Gastrocnemius medialis (tissue), 4 donors: ENCODE data around the gene MED6. TPM values are rescaled to one million over a fixed set of nuclear protein-coding genes. Genes with fewer than 3 reads are reported as not detected.

ENCODE experiments used
- ATAC-seq, 2 donors: fragments of 150-250 bp; one replicate each; pipeline ENCODE4 v1.9.1; 2016
- DNase-seq, 2 donors: peaks; one replicate each; pipeline ENCODE4 v3.0.0-alpha.2; 2019
- H3K27ac ChIP-seq, 4 donors: fragments of 200-600 bp; sonication (generic); 1 replicate in 1 of 4; 2 replicates in 3 of 4; pipeline ENCODE4 v1.5.1; 2016 to 2018; ENCODE audit warnings: mild to moderate bottlenecking in 2 of 4, moderate library complexity in 1 of 4
- H3K27me3 ChIP-seq, 3 donors: fragments of 200-600 bp; sonication (generic) in 2 of 3; 1 replicate in 1 of 3; 2 replicates in 2 of 3; pipeline versions ENCODE4 v1.5.1 to v1.6.0; 2016 to 2019; ENCODE audit warnings: mild to moderate bottlenecking in 1 of 3, moderate library complexity in 1 of 3
- H3K36me3 ChIP-seq, 2 donors: fragments of 200-600 bp; sonication (generic) in 1 of 2; one replicate each; pipeline ENCODE4 v1.5.1; 2017 to 2018
- H3K4me1 ChIP-seq, 2 donors: fragments of 200-600 bp; sonication (generic) in 1 of 2; one replicate each; pipeline ENCODE4 v1.5.1; 2016 to 2017; ENCODE audit warnings: mild to moderate bottlenecking in 2 of 2
- H3K4me3 ChIP-seq, 4 donors: fragments of 200-600 bp; sonication (generic) in 3 of 4; 1 replicate in 1 of 4; 2 replicates in 3 of 4; pipeline ENCODE4 v1.5.1; 2016 to 2019; ENCODE audit warnings: mild to moderate bottlenecking in 2 of 4
- H3K9me3 ChIP-seq, 3 donors: fragments of 200-600 bp; sonication (generic) in 2 of 3; 1 replicate in 1 of 3; 2 replicates in 2 of 3; pipeline ENCODE4 v1.5.1; 2016 to 2019
- POLR2A ChIP-seq, 2 donors: fragments of 450-650 bp; IDR thresholded peaks; one replicate each; pipeline ENCODE4 v1.6.1; 2017; ENCODE audit warnings: antibody characterized with exemption in 2 of 2, mild to moderate bottlenecking in 2 of 2, moderate library complexity in 2 of 2
- in situ Hi-C, 4 donors: fragments of 200-750 bp; cut with MboI; loops; one replicate each; pipeline versions ENCODE4 v1.15.0 to v1.8.0; 2017; ENCODE audit warnings: low sequenced_read_pairs in 4 of 4
- intact Hi-C: fragments of 100-400 bp; cut with DNase I; formaldehyde crosslinking; loops from one replicate; pipeline ENCODE4 v1.15.1; 2023; ENCODE audit warnings: low total_unique reads
- total RNA-seq, 4 donors: library from RNA; depleted of rRNA; stranded (reverse); fragments of >200 nt; gene quantifications; one replicate each; pipeline versions ENCODE4 v1.1.0 to v1.2.3, GENCODE V29; 2016
- TF ChIP-seq, protein P1 (sequence below), 5 experiments: fragments of 450-650 bp in 3 of 5; fragments of 200-600 bp in 2 of 5; sonication (generic) in 2 of 5; IDR thresholded peaks in 4 of 5; conservative IDR thresholded peaks in 1 of 5; 1 replicate in 4 of 5; 2 replicates in 1 of 5; pipeline ENCODE4 v1.5.1; 2016 to 2019; ENCODE audit warnings: antibody characterized with exemption in 5 of 5, mild to moderate bottlenecking in 3 of 5, moderate library complexity in 3 of 5

Gene MED6
- total RNA-seq, 4 donors from 2014 or later = 13.9 to 25.0 (median 20.2) TPM

DNA sequence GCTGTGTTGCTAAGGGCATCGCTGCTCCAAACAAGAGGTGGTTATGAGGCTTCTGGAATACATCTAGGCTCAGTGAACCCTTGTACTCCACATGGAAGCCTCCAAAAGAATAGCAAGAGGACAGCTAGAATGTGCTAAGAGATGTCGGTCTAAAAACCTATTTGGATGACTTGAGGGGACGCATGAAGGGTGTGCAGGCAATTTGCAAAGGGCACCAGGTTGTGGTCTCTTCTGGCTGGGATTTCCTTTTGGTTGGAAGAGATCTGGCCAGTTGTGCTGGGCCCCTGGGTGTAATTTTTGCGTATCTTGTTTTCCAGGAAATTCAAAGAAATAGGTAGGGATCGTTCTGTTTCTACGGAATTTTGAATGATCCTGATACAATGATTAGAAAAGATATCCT is 45.4 kb upstream of the MED6 start:
- TF ChIP-seq, protein P1, sequence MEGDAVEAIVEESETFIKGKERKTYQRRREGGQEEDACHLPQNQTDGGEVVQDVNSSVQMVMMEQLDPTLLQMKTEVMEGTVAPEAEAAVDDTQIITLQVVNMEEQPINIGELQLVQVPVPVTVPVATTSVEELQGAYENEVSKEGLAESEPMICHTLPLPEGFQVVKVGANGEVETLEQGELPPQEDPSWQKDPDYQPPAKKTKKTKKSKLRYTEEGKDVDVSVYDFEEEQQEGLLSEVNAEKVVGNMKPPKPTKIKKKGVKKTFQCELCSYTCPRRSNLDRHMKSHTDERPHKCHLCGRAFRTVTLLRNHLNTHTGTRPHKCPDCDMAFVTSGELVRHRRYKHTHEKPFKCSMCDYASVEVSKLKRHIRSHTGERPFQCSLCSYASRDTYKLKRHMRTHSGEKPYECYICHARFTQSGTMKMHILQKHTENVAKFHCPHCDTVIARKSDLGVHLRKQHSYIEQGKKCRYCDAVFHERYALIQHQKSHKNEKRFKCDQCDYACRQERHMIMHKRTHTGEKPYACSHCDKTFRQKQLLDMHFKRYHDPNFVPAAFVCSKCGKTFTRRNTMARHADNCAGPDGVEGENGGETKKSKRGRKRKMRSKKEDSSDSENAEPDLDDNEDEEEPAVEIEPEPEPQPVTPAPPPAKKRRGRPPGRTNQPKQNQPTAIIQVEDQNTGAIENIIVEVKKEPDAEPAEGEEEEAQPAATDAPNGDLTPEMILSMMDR (IDR thresholded peaks at IDR 0.05 in 4 of 5, conservative IDR thresholded peaks at IDR 0.05 in 1 of 5) = no peak
- no peak for TF ChIP-seq POLR2A (IDR thresholded peaks at IDR 0.05)
- Histone ChIP-seq H3K4me3 (no peak overlapping the region), H3K27ac (no peak overlapping the region), H3K9me3 (no peaks in the 10 kb centered on the region), H3K27me3 (peaks cover 0 to 4% (median 0%) of the 10 kb centered on the region in 3 donors), H3K4me1 (peaks cover 12 to 17% of the 10 kb centered on the region in 2 donors), H3K36me3 (no peaks in the 10 kb centered on the region)
- ATAC-seq = no peak
- no peak for DNase-seq
- in situ Hi-C loops (no loop called here), intact Hi-C loops (loop anchor here (10.0 kb wide), 1 partner anchor 259 kb away; the partner anchor contains the start of gene PCNX1)

DNA sequence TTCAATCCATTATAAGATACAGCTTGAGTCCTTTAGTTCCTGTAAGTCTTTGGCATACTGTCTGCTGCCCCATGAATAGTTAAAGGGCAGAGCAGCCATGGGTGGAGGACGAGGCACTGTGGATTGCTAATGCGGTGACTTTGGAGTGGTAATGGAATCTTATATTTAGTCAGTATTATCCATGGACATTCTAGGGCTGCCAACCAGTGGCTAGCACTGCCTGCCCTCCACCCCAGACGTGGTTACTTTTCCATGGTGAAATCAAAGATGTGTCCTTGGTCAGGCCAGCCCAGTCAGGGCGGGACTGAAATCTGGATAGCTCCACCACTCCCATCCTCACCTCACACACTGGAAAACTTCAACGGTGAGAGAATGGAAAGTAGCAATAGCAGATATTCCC is 43.5 kb upstream of the MED6 start:
- no peak for DNase-seq
- Histone ChIP-seq H3K27me3 (peaks cover 0 to 4% (median 0%) of the 10 kb centered on the region in 3 donors), H3K27ac (peak overlapping the region in 1 of 4 donors; percentile 91), H3K9me3 (no peaks in the 10 kb centered on the region), H3K4me3 (no peak overlapping the region), H3K36me3 (no peaks in the 10 kb centered on the region), H3K4me1 (peaks cover 18 to 24% of the 10 kb centered on the region in 2 donors)
- intact Hi-C loops = loop anchor here (5.0 to 10.0 kb wide), 3 partner anchors 68 to 261 kb away; partner anchors contain the start of genes MAP3K9 and PCNX1
- ATAC-seq = no peak
- TF ChIP-seq POLR2A (IDR thresholded peaks at IDR 0.05) = no peak
- TF ChIP-seq, protein P1 (IDR thresholded peaks at IDR 0.05 in 4 of 5, conservative IDR thresholded peaks at IDR 0.05 in 1 of 5) = no peak
- in situ Hi-C loops = no loop called here

GRCh38 chr14:70642303-70643235 is 42.1 kb upstream of the MED6 start:
- peak; percentile 18 to 21 for ATAC-seq
- in situ Hi-C loops (no loop called here), intact Hi-C loops (loop anchor here (5.0 to 10.0 kb wide), 3 partner anchors 70 to 262 kb away; partner anchors contain the start of genes MAP3K9 and PCNX1)
- Histone ChIP-seq H3K4me3 (peak overlapping the region; percentile 73 to 78 (median 73)), H3K9me3 (no peaks in the 10 kb centered on the region), H3K27me3 (peaks cover 0 to 4% (median 0%) of the 10 kb centered on the region in 3 donors), H3K27ac (peak overlapping the region; percentile 84 to 91 (median 88)), H3K36me3 (no peaks in the 10 kb centered on the region), H3K4me1 (peaks cover 16 to 18% of the 10 kb centered on the region in 2 donors)
- DNase-seq = no peak
- TF ChIP-seq POLR2A (IDR thresholded peaks at IDR 0.05) = no peak
- TF ChIP-seq, protein P1 (IDR thresholded peaks at IDR 0.05 in 4 of 5, conservative IDR thresholded peaks at IDR 0.05 in 1 of 5) = no peak

- Histone ChIP-seq H3K9me3 (no peaks in the 10 kb centered on the region), H3K27me3 (peaks cover 0 to 4% (median 0%) of the 10 kb centered on the region in 3 donors), H3K27ac (peak within 1 kb of the TSS; percentile 84 to 91 (median 88)), H3K4me1 (peaks cover 16 to 18% of the 10 kb centered on the region in 2 donors), H3K36me3 (no peaks in the 10 kb centered on the region), H3K4me3 (peak within 1 kb of the TSS; percentile 73 to 78 (median 73))
- in situ Hi-C loops = no loop called here
- ATAC-seq (peak; percentile 70 to 71), DNase-seq (peak in 1 of 2 donors; percentile 37)
- intact Hi-C loops = loop anchor here (1.0 to 10.0 kb wide), 4 partner anchors 22 to 263 kb away; partner anchors contain the start of genes MAP3K9 and PCNX1
- peak in 1 of 2 donors; percentile 24 for TF ChIP-seq POLR2A (IDR thresholded peaks at IDR 0.05)
- TF ChIP-seq, protein P1 (IDR thresholded peaks at IDR 0.05 in 4 of 5, conservative IDR thresholded peaks at IDR 0.05 in 1 of 5) = no peak
Observed at GRCh38 chr14:70641548-70642302, 41.3 kb upstream of the MED6 start, which contains the start of gene TTC9. Gene TTC9, plus strand, starts transcription at chr14:70641916. Its CDS starts 214 bp downstream, at chr14:70642130.
